SK-N-SH (cell line): Measurements from ENCODE around the gene LRCOL1. TPM values are rescaled to one million over a fixed set of nuclear protein-coding genes. Genes with fewer than 3 reads are reported as not detected.

Experiments used
- CTCF ChIA-PET: fragments of 300-600, 350-600 bp; formaldehyde crosslinking; extraction: SDS; loops from one replicate; lab custom pipeline; 2021; lab: Yijun Ruan, JAX
- POLR2A ChIA-PET: fragments of 350-600 bp; sonication (Branson Sonifier 250); formaldehyde crosslinking; extraction: SDS; loops from one replicate; lab custom pipeline; 2020; ENCODE audit warnings: antibody characterized with exemption, inconsistent platforms; lab: Yijun Ruan, JAX
- DNase-seq: peaks from one replicate; pipeline ENCODE4 v3.0.0; 2012
- H2AFZ ChIP-seq: fragments of 200-600 bp; sonication (generic); 2 replicates; pipeline ENCODE4 v1.8.1; 2016; ENCODE audit warnings: antibody characterized with exemption, mild to moderate bottlenecking, low read depth
- H3F3A ChIP-seq: fragments of 200-600 bp; sonication (generic); replicated peaks from 2 replicates; pipeline ENCODE3; 2016; ENCODE audit warnings: antibody characterized with exemption, mild to moderate bottlenecking; ENCODE audit not compliant: insufficient read depth
- H3K27ac ChIP-seq, 2 experiments: fragments of 200-500 bp in 1 of 2; fragments of 200-600 bp in 1 of 2; sonication (Bioruptor generic) in 1 of 2; sonication (generic), shearing (Covaris generic) in 1 of 2; 2 replicates each; pipeline versions ENCODE4 v1.5.1 to v1.6.1; 2014 to 2016; ENCODE audit warnings: low read depth in 2 of 2, inconsistent platforms in 1 of 2, low read length in 1 of 2, mild to moderate bottlenecking in 1 of 2, mixed read lengths in 1 of 2
- H3K27me3 ChIP-seq: fragments of 200-600 bp; sonication (generic), shearing (Covaris generic); 2 replicates; pipeline ENCODE4 v1.6.1; 2016; ENCODE audit warnings: mixed run types; ENCODE audit not compliant: insufficient read depth
- H3K36me3 ChIP-seq, 2 experiments: fragments of 200-500 bp in 1 of 2; fragments of 200-600 bp in 1 of 2; sonication (Bioruptor generic) in 1 of 2; sonication (generic) in 1 of 2; replicated peaks in 1 of 2; 2 replicates each; pipeline versions ENCODE3 to v1.5.1; 2014 to 2016; ENCODE audit warnings: low read length in 1 of 2, mild to moderate bottlenecking in 1 of 2; ENCODE audit not compliant: insufficient read depth in 2 of 2, control insufficient read depth in 1 of 2
- H3K4me1 ChIP-seq, 2 experiments: fragments of 200-500 bp in 1 of 2; fragments of 200-600 bp in 1 of 2; sonication (Bioruptor generic) in 1 of 2; sonication (generic), shearing (Covaris generic) in 1 of 2; 2 replicates each; pipeline versions ENCODE4 v1.5.1 to v1.6.1; 2014 to 2016; ENCODE audit warnings: low read depth in 1 of 2, low read length in 1 of 2, mixed run types in 1 of 2; ENCODE audit not compliant: insufficient read depth in 2 of 2, control insufficient read depth in 1 of 2
- H3K4me2 ChIP-seq: fragments of 200-600 bp; sonication (generic), shearing (Covaris generic); 2 replicates; pipeline ENCODE4 v1.6.1; 2017; ENCODE audit warnings: mixed run types
- H3K4me3 ChIP-seq, 2 experiments: fragments of 200-500 bp in 1 of 2; fragments of 200-600 bp in 1 of 2; sonication (Bioruptor generic) in 1 of 2; sonication (generic), shearing (Covaris generic) in 1 of 2; 2 replicates each; pipeline versions ENCODE4 v1.5.1 to v1.8.1; 2014 to 2016; ENCODE audit warnings: low read depth in 2 of 2, inconsistent platforms in 1 of 2, low read length in 1 of 2, mild to moderate bottlenecking in 1 of 2, mixed read lengths in 1 of 2, moderate library complexity in 1 of 2
- H3K79me2 ChIP-seq: fragments of 200-600 bp; sonication (generic); 2 replicates; pipeline ENCODE4 v1.8.1; 2017; ENCODE audit warnings: mild to moderate bottlenecking; ENCODE audit not compliant: insufficient read depth
- H3K9ac ChIP-seq: fragments of 200-600 bp; sonication (generic); 2 replicates; pipeline ENCODE4 v1.6.1; 2017; ENCODE audit warnings: mixed run types
- H3K9me2 ChIP-seq: fragments of 200-600 bp; sonication (generic); 2 replicates; pipeline ENCODE4 v1.6.1; 2017; ENCODE audit warnings: mixed run types
- H3K9me3 ChIP-seq: fragments of 200-600 bp; sonication (generic); 2 replicates; pipeline ENCODE4 v1.6.1; 2017; ENCODE audit warnings: mixed run types, mild to moderate bottlenecking, moderate library complexity
- H4K20me1 ChIP-seq: fragments of 200-600 bp; sonication (generic); 2 replicates; pipeline ENCODE4 v1.6.1; 2017; ENCODE audit warnings: mild to moderate bottlenecking, mixed run types; ENCODE audit not compliant: insufficient read depth
- EP300 ChIP-seq, 2 experiments: IDR thresholded peaks; 2 replicates each; pipeline versions ENCODE4 v1.4.0 to v1.6.1; 2012; ENCODE audit warnings: borderline replicate concordance in 1 of 2, low read depth in 1 of 2, low read length in 1 of 2
- EZH2phosphoT487 ChIP-seq: fragments of 200-600 bp; sonication (generic); IDR thresholded peaks from 2 replicates; pipeline ENCODE4 v1.6.1; 2017; ENCODE audit warnings: low read depth, mixed run types, mild to moderate bottlenecking, antibody characterized with exemption, moderate library complexity, borderline replicate concordance
- GABPA ChIP-seq: IDR thresholded peaks from 2 replicates; pipeline ENCODE4 v1.4.0; 2012; ENCODE audit warnings: low read depth, mild to moderate bottlenecking
- GATA2 ChIP-seq: sonication (generic); formaldehyde crosslinking; IDR thresholded peaks from 2 replicates; pipeline ENCODE4 v1.5.0; 2020; ENCODE audit warnings: mild to moderate bottlenecking, missing genetic modification reagents
- NFIC ChIP-seq: IDR thresholded peaks from 2 replicates; pipeline ENCODE4 v1.4.0; 2012; ENCODE audit warnings: borderline replicate concordance
- RAD21 ChIP-seq: IDR thresholded peaks from 2 replicates; pipeline ENCODE4 v1.6.1; 2012; ENCODE audit warnings: mild to moderate bottlenecking, low read length
- RCOR1 ChIP-seq: fragments of 150-350 bp; IDR thresholded peaks from 2 replicates; pipeline ENCODE4 v1.6.1; 2017; ENCODE audit warnings: antibody characterized with exemption, low read length
- REST ChIP-seq: IDR thresholded peaks from 2 replicates; pipeline ENCODE4 v1.6.1; 2012; ENCODE audit warnings: mild to moderate bottlenecking, low read depth, low read length, moderate library complexity
- RXRA ChIP-seq: IDR thresholded peaks from 2 replicates; pipeline ENCODE4 v1.4.0; 2012; ENCODE audit warnings: low read depth, mild to moderate bottlenecking, borderline replicate concordance
- TCF12 ChIP-seq: IDR thresholded peaks from 2 replicates; pipeline ENCODE4 v1.4.0; 2012
- YY1 ChIP-seq: IDR thresholded peaks from 2 replicates; pipeline ENCODE4 v1.4.0; 2012; ENCODE audit warnings: low read depth, mild to moderate bottlenecking
- ZBTB33 ChIP-seq: IDR thresholded peaks from 2 replicates; pipeline ENCODE4 v1.4.0; 2012; ENCODE audit warnings: low read depth, borderline replicate concordance
- WGBS: methylation state at CpG from one replicate; pipeline ENCODE4 v1.1.6; 2017; ENCODE audit warnings: low lambda C conversion rate; 5-methylcytosine and 5-hydroxymethylcytosine counted together
- polyA plus RNA-seq, 3 experiments: library from polyadenylated mRNA; depleted of rRNA; stranded (reverse); fragments of >200 nt; gene quantifications; 2 replicates each; pipeline ENCODE4 v1.2.3, GENCODE V29; 2012

Gene LRCOL1
- polyA plus RNA-seq, 1 of the 3 experiments (the other 2 are of a cell fraction), result 1.1 TPM

GRCh38 chr12:132592282-132592970, 18.0 kb downstream of the LRCOL1 start:
- H3K36me3 ChIP-seq, result no peaks in the 10 kb centered on the region
- H3K9me2 ChIP-seq, result no peaks in the 10 kb centered on the region
- H3K9ac ChIP-seq, result no peak overlapping the region
- no peak overlapping the region for H2AFZ ChIP-seq
- peaks cover 15% of the 10 kb centered on the region for H3F3A ChIP-seq
- H3K27me3 ChIP-seq, result no peaks in the 10 kb centered on the region
- no peaks in the 10 kb centered on the region for H3K9me3 ChIP-seq
- H4K20me1 ChIP-seq, result no peaks in the 10 kb centered on the region
- peaks cover 0 to 7% of the 10 kb centered on the region in 2 experiments; a peak in 1 of 4 replicates for H3K4me1 ChIP-seq
- no peak overlapping the region for H3K27ac ChIP-seq
- ChIA-PET POLR2A (no interaction called here), CTCF (interaction anchor here (0.6 to 1.9 kb wide), 2 partner anchors 15 to 31 kb away, joined by 3 to 13 read pairs; no protein-coding TSS in a partner anchor)
- no peak for DNase-seq
- WGBS, result 77% methylated on average over 23 of the region's 38 CpGs
- no peak overlapping the region for H3K4me2 ChIP-seq
- H3K4me3 ChIP-seq, result no peak overlapping the region
- no peaks in the 10 kb centered on the region for H3K79me2 ChIP-seq
- no peak for TF ChIP-seq REST
- TF ChIP-seq NFIC, result no peak
- no peak for TF ChIP-seq EP300 (IDR thresholded peaks at IDR 0.05; ENCODE audit: borderline replicate concordance in 1 of 2, low read depth in 1 of 2, low read length in 1 of 2)
- TF ChIP-seq EZH2phosphoT487, result no peak
- TF ChIP-seq RAD21, result no peak
- TF ChIP-seq ZBTB33, result no peak
- no peak for TF ChIP-seq GATA2 (CRISPR knock-in tag)
- TF ChIP-seq GABPA, result no peak
- no peak for TF ChIP-seq RCOR1
- TF ChIP-seq RXRA, result no peak
- no peak for TF ChIP-seq YY1
- TF ChIP-seq TCF12, result no peak
